RCC 7860 (cell line): Measurements from ENCODE around the gene PKN3.
"Not testable (repeated sequence)": the region's sequence is repeated elsewhere in the genome, so short reads cannot be mapped to it uniquely, and the experiment has no call there.

ENCODE experiments used
- DNase-seq: peaks from one replicate; pipeline ENCODE4 v3.0.0-alpha.2; 2015; ENCODE audit warnings: low spot score
- FAIRE-seq: peaks from 2 replicates; lab custom pipeline; 2012; peaks lifted over from hg19 to GRCh38; lab: Jason Lieb, UNC

The PKN3 gene

GRCh38 chr9:128690684-128691034 is 11.6 kb upstream of the PKN3 start:
- FAIRE-seq (no peak), DNase-seq (no peak)

- DNase-seq, FAIRE-seq: not testable (repeated sequence)
Observed at GRCh38 chr9:128693738-128694137, 8.6 kb upstream of the PKN3 start.

- DNase-seq = no peak
- no peak for FAIRE-seq
Observed at GRCh38 chr9:128694344-128694743, 8.0 kb upstream of the PKN3 start.

GRCh38 chr9:128696923-128697707 is 5.2 kb upstream of the PKN3 start:
- no peak for DNase-seq
- no peak for FAIRE-seq

GRCh38 chr9:128699096-128699795 is 3.1 kb upstream of the PKN3 start:
- not testable (repeated sequence) for FAIRE-seq, DNase-seq

- FAIRE-seq (no peak), DNase-seq (no peak)
Observed at GRCh38 chr9:128701227-128701854, 962 bp upstream of the PKN3 start.

GRCh38 chr9:128702949-128703615 is 779 bp downstream of the PKN3 start:
- FAIRE-seq (no peak), DNase-seq (no peak)

GRCh38 chr9:128703616-128704355 is 1.5 kb downstream of the PKN3 start:
- DNase-seq (no peak), FAIRE-seq (no peak)

GRCh38 chr9:128704356-128704670 is 2.0 kb downstream of the PKN3 start:
- no peak for FAIRE-seq

GRCh38 chr9:128705051-128705965 is 3.0 kb downstream of the PKN3 start:
- no peak for DNase-seq
- no peak for FAIRE-seq

More at GRCh38 chr9:128704356-128704670, 2.0 kb downstream of the PKN3 start:
- DNase-seq = no peak

GRCh38 chr9:128706045-128706444 is 3.7 kb downstream of the PKN3 start:
- no peak for FAIRE-seq
- DNase-seq = no peak

- DNase-seq (no peak), FAIRE-seq (no peak)
Observed at GRCh38 chr9:128706671-128707381, 4.5 kb downstream of the PKN3 start.

GRCh38 chr9:128707446-128707845 is 5.1 kb downstream of the PKN3 start:
- DNase-seq (no peak), FAIRE-seq (no peak)

- no peak for FAIRE-seq
- DNase-seq = no peak
Observed at GRCh38 chr9:128712451-128713410, 10.4 kb downstream of the PKN3 start.

GRCh38 chr9:128713411-128713780 is 11.1 kb downstream of the PKN3 start:
- FAIRE-seq (no peak), DNase-seq (no peak)

- no peak for DNase-seq
- no peak for FAIRE-seq
Observed at GRCh38 chr9:128713941-128714573, 11.8 kb downstream of the PKN3 start.

- no peak for DNase-seq
- FAIRE-seq = no peak
Observed at GRCh38 chr9:128714586-128715435, 12.5 kb downstream of the PKN3 start.
